Mammary epithelial cell (primary cell): ENCODE measurements around the gene ADARB2.

ENCODE experiments used
- EZH2 ChIP-seq: IDR thresholded peaks from 2 replicates; pipeline ENCODE4 v1.6.1; 2012; ENCODE audit warnings: low read length, inconsistent platforms, borderline replicate concordance
- TF ChIP-seq, protein P1 (sequence below), 2 donors: IDR thresholded peaks in 1 of 2; conservative IDR thresholded peaks in 1 of 2; 2 replicates each; pipeline ENCODE4 v1.5.1; 2011 to 2012; ENCODE audit warnings: inconsistent platforms in 2 of 2, low read length in 2 of 2, mild to moderate bottlenecking in 2 of 2, control low read depth in 1 of 2, low read depth in 1 of 2; ENCODE audit not compliant: insufficient read depth in 1 of 2; ENCODE audit errors: extremely low read depth in 1 of 2

DNA sequence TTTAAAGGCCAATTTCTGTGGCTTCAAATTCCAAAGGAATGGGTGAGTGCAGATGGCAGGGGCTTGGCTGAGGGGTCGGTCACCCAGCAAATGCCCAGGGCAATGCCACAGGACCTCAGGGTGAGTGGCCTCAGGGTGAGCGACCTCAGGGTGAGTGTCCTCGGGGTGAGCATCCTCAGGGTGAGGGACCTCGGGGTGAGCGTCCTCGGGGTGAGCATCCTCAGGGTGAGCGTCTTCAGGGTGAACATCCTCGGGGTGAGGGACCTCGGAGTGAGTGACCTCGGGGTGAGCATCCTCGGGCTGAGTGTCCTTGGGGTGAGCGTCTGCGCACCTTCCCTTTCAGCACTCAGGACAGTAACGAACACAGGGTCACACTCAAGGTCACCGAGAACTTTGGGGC is 59.2 kb downstream of the ADARB2 start:
- TF ChIP-seq EZH2 = no peak
- TF ChIP-seq, protein P1, sequence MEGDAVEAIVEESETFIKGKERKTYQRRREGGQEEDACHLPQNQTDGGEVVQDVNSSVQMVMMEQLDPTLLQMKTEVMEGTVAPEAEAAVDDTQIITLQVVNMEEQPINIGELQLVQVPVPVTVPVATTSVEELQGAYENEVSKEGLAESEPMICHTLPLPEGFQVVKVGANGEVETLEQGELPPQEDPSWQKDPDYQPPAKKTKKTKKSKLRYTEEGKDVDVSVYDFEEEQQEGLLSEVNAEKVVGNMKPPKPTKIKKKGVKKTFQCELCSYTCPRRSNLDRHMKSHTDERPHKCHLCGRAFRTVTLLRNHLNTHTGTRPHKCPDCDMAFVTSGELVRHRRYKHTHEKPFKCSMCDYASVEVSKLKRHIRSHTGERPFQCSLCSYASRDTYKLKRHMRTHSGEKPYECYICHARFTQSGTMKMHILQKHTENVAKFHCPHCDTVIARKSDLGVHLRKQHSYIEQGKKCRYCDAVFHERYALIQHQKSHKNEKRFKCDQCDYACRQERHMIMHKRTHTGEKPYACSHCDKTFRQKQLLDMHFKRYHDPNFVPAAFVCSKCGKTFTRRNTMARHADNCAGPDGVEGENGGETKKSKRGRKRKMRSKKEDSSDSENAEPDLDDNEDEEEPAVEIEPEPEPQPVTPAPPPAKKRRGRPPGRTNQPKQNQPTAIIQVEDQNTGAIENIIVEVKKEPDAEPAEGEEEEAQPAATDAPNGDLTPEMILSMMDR (conservative IDR thresholded peaks at IDR 0.05 in 1 of 2, IDR thresholded peaks at IDR 0.05 in 1 of 2; ENCODE audit: extremely low read depth in 1 of 2, insufficient read depth in 1 of 2, low read depth in 1 of 2, low read length in 2 of 2) = no peak
